ENCODE results near the gene MITF. TPM values are rescaled to one million over a fixed set of nuclear protein-coding genes. Genes with fewer than 3 reads are reported as not detected.

Gene MITF
- total and polyA plus RNA-seq, 2 donors (not counting 1 experiment from before 2014, with no cell fraction given), result 0.10 TPM; not detected in 1

DNA sequence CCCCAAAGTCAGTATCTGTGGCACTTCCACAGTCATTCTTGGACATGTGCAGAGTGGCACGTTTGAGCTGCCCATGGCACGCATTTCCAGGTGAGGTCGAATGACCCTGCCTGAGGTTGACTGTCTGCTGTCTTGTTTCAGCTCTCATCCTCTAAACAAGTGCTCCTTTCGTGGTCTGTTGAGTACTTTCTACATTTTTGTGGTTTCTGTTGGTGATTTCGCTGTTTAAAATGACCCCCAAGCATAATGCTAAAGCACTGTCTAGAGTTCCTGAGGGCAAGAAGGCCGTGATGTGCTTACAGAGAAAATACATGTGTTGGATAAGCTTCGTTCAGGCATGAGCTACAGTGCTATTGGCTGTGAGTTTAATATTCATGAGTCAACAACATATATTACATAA, 220.3 kb downstream of the MITF start:
- CTCF ChIA-PET, result no interaction called here

DNA sequence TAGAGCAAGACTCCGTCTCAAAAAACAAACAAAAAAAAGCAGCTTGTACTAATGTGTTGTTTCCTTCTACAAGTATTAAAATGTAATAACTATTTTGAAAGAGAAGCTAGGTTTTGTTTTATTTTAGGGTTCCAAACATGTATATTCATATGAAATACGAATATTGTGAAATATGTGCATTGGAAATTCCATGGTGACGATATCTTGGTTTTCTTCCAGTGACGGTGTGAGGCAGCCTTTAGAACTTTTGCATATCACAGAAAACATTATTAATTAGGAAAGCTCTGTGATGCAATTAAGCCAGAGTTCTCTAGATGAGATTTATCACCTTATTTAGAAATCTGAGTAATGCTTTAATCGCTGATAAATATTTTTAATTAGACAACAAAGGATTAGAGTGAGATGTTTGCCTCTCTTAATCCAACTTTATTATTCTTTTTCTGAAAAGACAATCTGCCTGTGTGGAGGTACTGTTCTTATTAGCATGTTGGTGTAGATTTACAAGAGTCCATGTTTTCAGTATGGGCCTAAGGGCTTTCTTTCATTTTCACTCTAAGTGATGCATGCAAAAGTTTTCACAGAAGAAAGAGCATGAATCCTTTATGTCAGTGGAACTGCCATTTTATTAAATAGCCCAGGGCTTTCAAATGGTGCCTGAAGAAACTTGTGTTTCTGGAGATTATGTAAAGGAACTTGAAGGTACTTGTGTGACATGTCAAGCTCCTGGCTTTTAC, 222.6 kb downstream of the MITF start:
- H3K79me2 ChIP-seq (ENCODE audit: control insufficient read depth, insufficient read depth, low read length), result no peaks in the 10 kb centered on the region
- intact Hi-C loops (cut with micrococcal nuclease), result no loop called here
- no peaks in the 10 kb centered on the region for H3K27me3 ChIP-seq (replicated peaks in 1 of 4; ENCODE audit: control extremely low read depth in 1 of 4, control insufficient read depth in 3 of 4, insufficient read depth in 4 of 4, low read length in 3 of 4)
- H3K4me3 Mint-ChIP-seq, result no peak overlapping the region
- H3K27ac Mint-ChIP-seq, result no peak overlapping the region
- no peaks in the 10 kb centered on the region for H3K36me3 ChIP-seq (replicated peaks in 1 of 2; ENCODE audit: control extremely low read depth in 1 of 2, control insufficient read depth in 1 of 2, extremely low read depth in 1 of 2, insufficient read depth in 2 of 2, low read length in 1 of 2)
- H4K20me1 ChIP-seq (ENCODE audit: control insufficient read depth, insufficient read depth, low read length, poor library complexity, severe bottlenecking), result no peaks in the 10 kb centered on the region
- no CpG with 5 or more reads among the region's 5 CpGs for WGBS (ENCODE audit: insufficient coverage)
- no peaks in the 10 kb centered on the region for H3K9me3 ChIP-seq (ENCODE audit: control extremely low read depth in 1 of 3, control insufficient read depth in 2 of 3, insufficient read depth in 1 of 3, low read length in 2 of 3)
- no peak overlapping the region for H3K4me2 ChIP-seq (replicated peaks; ENCODE audit: low read depth, low read length, poor library complexity, severe bottlenecking)
- no peaks in the 10 kb centered on the region for H3K27me3 Mint-ChIP-seq
- CTCF ChIA-PET, result interaction anchor here (0.8 kb wide), 1 partner anchor 15 kb away, joined by 3 read pairs; no protein-coding TSS in a partner anchor
- no peak overlapping the region for H3K9ac ChIP-seq (ENCODE audit: low read length)
- POLR2A ChIA-PET, result no interaction called here
- no peak for TF ChIP-seq EZH2 (IDR thresholded peaks at IDR 0.05; ENCODE audit: borderline replicate concordance, insufficient read depth, low read depth, low read length, poor library complexity, severe bottlenecking)
- TF ChIP-seq, protein P1, sequence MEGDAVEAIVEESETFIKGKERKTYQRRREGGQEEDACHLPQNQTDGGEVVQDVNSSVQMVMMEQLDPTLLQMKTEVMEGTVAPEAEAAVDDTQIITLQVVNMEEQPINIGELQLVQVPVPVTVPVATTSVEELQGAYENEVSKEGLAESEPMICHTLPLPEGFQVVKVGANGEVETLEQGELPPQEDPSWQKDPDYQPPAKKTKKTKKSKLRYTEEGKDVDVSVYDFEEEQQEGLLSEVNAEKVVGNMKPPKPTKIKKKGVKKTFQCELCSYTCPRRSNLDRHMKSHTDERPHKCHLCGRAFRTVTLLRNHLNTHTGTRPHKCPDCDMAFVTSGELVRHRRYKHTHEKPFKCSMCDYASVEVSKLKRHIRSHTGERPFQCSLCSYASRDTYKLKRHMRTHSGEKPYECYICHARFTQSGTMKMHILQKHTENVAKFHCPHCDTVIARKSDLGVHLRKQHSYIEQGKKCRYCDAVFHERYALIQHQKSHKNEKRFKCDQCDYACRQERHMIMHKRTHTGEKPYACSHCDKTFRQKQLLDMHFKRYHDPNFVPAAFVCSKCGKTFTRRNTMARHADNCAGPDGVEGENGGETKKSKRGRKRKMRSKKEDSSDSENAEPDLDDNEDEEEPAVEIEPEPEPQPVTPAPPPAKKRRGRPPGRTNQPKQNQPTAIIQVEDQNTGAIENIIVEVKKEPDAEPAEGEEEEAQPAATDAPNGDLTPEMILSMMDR (IDR thresholded peaks at IDR 0.05), result no peak
- no peak overlapping the region for H3K4me3 ChIP-seq (ENCODE audit: control extremely low read depth in 1 of 5, extremely low read depth in 1 of 5, insufficient read depth in 1 of 5, low read depth in 2 of 5, low read length in 4 of 5)
- no peak overlapping the region for H3K27ac ChIP-seq (ENCODE audit: low read length in 2 of 2)
- no peak overlapping the region for H2AFZ ChIP-seq (ENCODE audit: insufficient read depth, low read depth, low read length, poor library complexity, severe bottlenecking)
- H3K9me3 Mint-ChIP-seq (ENCODE audit: insufficient read depth), result no peaks in the 10 kb centered on the region
- H3K4me1 Mint-ChIP-seq, result no peaks in the 10 kb centered on the region
- ATAC-seq (ENCODE audit: low read depth) (no peak), DNase-seq (no peak)
- no peaks in the 10 kb centered on the region for H3K4me1 ChIP-seq (ENCODE audit: control insufficient read depth in 2 of 2, insufficient read depth in 2 of 2, low read length in 2 of 2)

More for the DNA sequence above, 220.3 kb downstream of the MITF start:
- H3K4me1 Mint-ChIP-seq, result no peaks in the 10 kb centered on the region
- no peaks in the 10 kb centered on the region for H3K9me3 Mint-ChIP-seq (ENCODE audit: insufficient read depth)
- Histone ChIP-seq H4K20me1 (ENCODE audit: control insufficient read depth, insufficient read depth, low read length, poor library complexity, severe bottlenecking) (no peaks in the 10 kb centered on the region), H3K9ac (ENCODE audit: low read length) (no peak overlapping the region), H3K9me3 (ENCODE audit: control extremely low read depth in 1 of 3, control insufficient read depth in 2 of 3, insufficient read depth in 1 of 3, low read length in 2 of 3) (no peaks in the 10 kb centered on the region), H3K4me3 (ENCODE audit: control extremely low read depth in 1 of 5, extremely low read depth in 1 of 5, insufficient read depth in 1 of 5, low read depth in 2 of 5, low read length in 4 of 5) (no peak overlapping the region), H3K4me1 (ENCODE audit: control insufficient read depth in 2 of 2, insufficient read depth in 2 of 2, low read length in 2 of 2) (no peaks in the 10 kb centered on the region), H3K27ac (ENCODE audit: low read length in 2 of 2) (no peak overlapping the region), H3K79me2 (ENCODE audit: control insufficient read depth, insufficient read depth, low read length) (no peaks in the 10 kb centered on the region), H3K36me3 (replicated peaks in 1 of 2; ENCODE audit: control extremely low read depth in 1 of 2, control insufficient read depth in 1 of 2, extremely low read depth in 1 of 2, insufficient read depth in 2 of 2, low read length in 1 of 2) (no peaks in the 10 kb centered on the region), H2AFZ (ENCODE audit: insufficient read depth, low read depth, low read length, poor library complexity, severe bottlenecking) (no peak overlapping the region), H3K27me3 (replicated peaks in 1 of 4; ENCODE audit: control extremely low read depth in 1 of 4, control insufficient read depth in 3 of 4, insufficient read depth in 4 of 4, low read length in 3 of 4) (no peaks in the 10 kb centered on the region), H3K4me2 (replicated peaks; ENCODE audit: low read depth, low read length, poor library complexity, severe bottlenecking) (no peak overlapping the region)
- 80% methylated on average over 4 of the region's 7 CpGs for WGBS (ENCODE audit: insufficient coverage)
- no peak for TF ChIP-seq EZH2 (IDR thresholded peaks at IDR 0.05; ENCODE audit: borderline replicate concordance, insufficient read depth, low read depth, low read length, poor library complexity, severe bottlenecking)
- TF ChIP-seq, protein P1 (IDR thresholded peaks at IDR 0.05), result no peak
- H3K27me3 Mint-ChIP-seq, result peaks cover 6% of the 10 kb centered on the region
- no peak overlapping the region for H3K4me3 Mint-ChIP-seq
- POLR2A ChIA-PET, result no interaction called here
- intact Hi-C loops (cut with micrococcal nuclease), result no loop called here
- ATAC-seq (ENCODE audit: low read depth) (no peak), DNase-seq (no peak)
- H3K27ac Mint-ChIP-seq, result no peak overlapping the region
